Adrenal gland (tissue), 5 donors: ENCODE data around the gene TBC1D25.

Experiments
- CTCF ChIP-seq, 6 experiments: fragments of 450-650 bp in 4 of 6; fragments of 200-600 bp in 2 of 6; sonication (generic) in 1 of 6; IDR thresholded peaks; 1 replicate in 5 of 6; 2 replicates in 1 of 6; pipeline versions ENCODE4 v1.5.1 to v1.8.0; 2016 to 2021; ENCODE audit warnings: antibody characterized with exemption in 6 of 6, mild to moderate bottlenecking in 2 of 6, moderate library complexity in 1 of 6
- POLR2A ChIP-seq, 2 donors: fragments of 450-650 bp; IDR thresholded peaks; one replicate each; pipeline ENCODE4 v1.6.1; 2017; ENCODE audit warnings: antibody characterized with exemption in 2 of 2, mild to moderate bottlenecking in 2 of 2, moderate library complexity in 1 of 2
- donor health status: DM: no; HTN: no; CAD: no.

DNA sequence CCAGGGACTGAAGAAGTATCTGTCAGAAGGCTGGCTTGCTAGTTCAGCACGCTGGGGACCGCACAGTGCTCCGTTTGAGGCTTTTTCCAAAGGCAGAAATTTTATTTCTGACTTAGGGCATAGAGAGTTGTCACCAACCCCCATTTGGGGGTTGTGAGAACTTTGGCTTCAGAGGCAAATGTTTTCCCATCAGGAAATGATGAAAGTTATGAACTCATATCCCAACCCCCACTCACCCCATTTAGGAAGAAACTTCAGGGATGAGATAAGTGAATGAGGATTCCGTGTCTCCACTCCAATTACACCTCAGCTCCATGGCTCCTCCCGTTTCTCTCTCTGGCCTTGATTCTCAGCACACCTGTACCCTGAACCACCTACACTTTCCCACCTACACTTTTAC, 53.5 kb downstream of the TBC1D25 start:
- TF ChIP-seq CTCF (IDR thresholded peaks at IDR 0.05) (no peak), POLR2A (IDR thresholded peaks at IDR 0.05) (no peak)
